Neural cell (in vitro differentiated cells): ENCODE measurements around the gene SKAP1.

Experiments
- CTCF ChIP-seq: fragments of 450-650 bp; IDR thresholded peaks from 2 replicates; pipeline ENCODE4 v1.5.1; 2014; ENCODE audit warnings: antibody characterized with exemption, mild to moderate bottlenecking, moderate library complexity; ENCODE audit not compliant: poor library complexity, severe bottlenecking
- EP300 ChIP-seq: fragments of 450-650 bp; conservative IDR thresholded peaks from 2 replicates; pipeline ENCODE4 v1.6.1; 2014; ENCODE audit warnings: antibody characterized with exemption, mild to moderate bottlenecking, moderate library complexity; ENCODE audit not compliant: poor library complexity, severe bottlenecking
- EZH2 ChIP-seq: fragments of 200-600, 300-800 bp; shearing (Covaris generic), sonication (generic); IDR thresholded peaks from 2 replicates; pipeline ENCODE4 v1.6.1; 2014; ENCODE audit warnings: antibody characterized with exemption, low read length, borderline replicate concordance, mild to moderate bottlenecking; ENCODE audit not compliant: insufficient read depth, poor library complexity, severe bottlenecking
- MXI1 ChIP-seq: fragments of 450-650 bp; conservative IDR thresholded peaks from 2 replicates; pipeline ENCODE4 v1.6.1; 2014; ENCODE audit warnings: antibody characterized with exemption, mild to moderate bottlenecking; ENCODE audit not compliant: poor library complexity, severe bottlenecking
- RAD21 ChIP-seq: fragments of 450-650 bp; conservative IDR thresholded peaks from 2 replicates; pipeline ENCODE4 v1.6.1; 2014; ENCODE audit warnings: antibody characterized with exemption, mild to moderate bottlenecking, moderate library complexity
- REST ChIP-seq: IDR thresholded peaks from 2 replicates; pipeline ENCODE4 v1.6.1; 2012; ENCODE audit warnings: borderline replicate concordance
- SMC3 ChIP-seq: fragments of 450-650 bp; conservative IDR thresholded peaks from 2 replicates; pipeline ENCODE4 v1.6.1; 2014; ENCODE audit warnings: antibody characterized with exemption, mild to moderate bottlenecking, moderate library complexity; ENCODE audit not compliant: poor library complexity
- TAF1 ChIP-seq: IDR thresholded peaks from 2 replicates; pipeline ENCODE4 v1.6.1; 2012; ENCODE audit warnings: low read depth

GRCh38 chr17:48250949-48251348 is 179.1 kb downstream of the SKAP1 start:
- TF ChIP-seq SMC3: no peak
- no peak for TF ChIP-seq CTCF
- no peak for TF ChIP-seq RAD21
- no peak for TF ChIP-seq EZH2
- TF ChIP-seq REST: no peak
- TF ChIP-seq MXI1: no peak
- no peak for TF ChIP-seq EP300
- no peak for TF ChIP-seq TAF1
